ENCODE results near the gene MOK.
"Not testable (repeated sequence)": the region's sequence is repeated elsewhere in the genome, so short reads cannot be mapped to it uniquely, and the experiment has no call there.

The MOK gene

GRCh38 chr14:102255401-102256190, 49.4 kb downstream of the MOK start:
- no peak for DNase-seq (ENCODE audit: low read depth)
- H3K4me3 ChIP-seq (ENCODE audit: low read depth, low read length) = no peak overlapping the region

GRCh38 chr14:102252834-102253801, 51.8 kb downstream of the MOK start:
- no peak for DNase-seq (ENCODE audit: low read depth)
- no peak overlapping the region for H3K4me3 ChIP-seq (ENCODE audit: low read depth, low read length)

- no peak overlapping the region for H3K4me3 ChIP-seq (ENCODE audit: low read depth, low read length)
- no peak for DNase-seq (ENCODE audit: low read depth)
These were observed 53.8 kb downstream of the MOK start for GRCh38 chr14:102251161-102251560.

GRCh38 chr14:102250636-102251035, 54.3 kb downstream of the MOK start:
- no peak for DNase-seq (ENCODE audit: low read depth)
- H3K4me3 ChIP-seq (ENCODE audit: low read depth, low read length) = no peak overlapping the region

- DNase-seq (ENCODE audit: low read depth) = no peak
These were observed 55.0 kb downstream of the MOK start for GRCh38 chr14:102249981-102250380.

DNA sequence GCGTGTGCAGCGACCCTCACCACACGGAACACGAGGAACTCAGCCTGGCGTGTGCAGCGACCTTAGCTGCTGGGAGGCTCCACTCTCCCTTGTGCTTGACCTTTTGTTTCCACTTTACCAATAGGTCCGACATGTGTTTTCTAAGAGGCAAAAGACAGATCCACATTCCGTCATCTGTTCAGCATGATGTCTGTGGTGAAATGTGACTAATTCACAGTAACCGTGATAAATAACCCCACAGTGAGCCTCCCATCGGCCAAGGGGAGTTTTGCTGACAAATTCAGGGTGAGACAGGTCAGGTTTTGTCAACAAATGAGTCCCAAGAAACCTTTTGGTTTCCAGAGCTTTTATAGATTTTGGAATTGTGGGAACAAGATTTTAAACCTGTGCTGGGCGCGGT, 55.9 kb downstream of the MOK start:
- DNase-seq (ENCODE audit: low read depth) = peak; percentile 54
- H3K4me3 ChIP-seq (ENCODE audit: low read depth, low read length) = no peak overlapping the region

More at GRCh38 chr14:102249981-102250380, 55.0 kb downstream of the MOK start:
- no peak overlapping the region for H3K4me3 ChIP-seq (ENCODE audit: low read depth, low read length)

GRCh38 chr14:102248121-102248520, 56.8 kb downstream of the MOK start:
- no peak for DNase-seq (ENCODE audit: low read depth)
- H3K4me3 ChIP-seq (ENCODE audit: low read depth, low read length) = no peak overlapping the region

DNA sequence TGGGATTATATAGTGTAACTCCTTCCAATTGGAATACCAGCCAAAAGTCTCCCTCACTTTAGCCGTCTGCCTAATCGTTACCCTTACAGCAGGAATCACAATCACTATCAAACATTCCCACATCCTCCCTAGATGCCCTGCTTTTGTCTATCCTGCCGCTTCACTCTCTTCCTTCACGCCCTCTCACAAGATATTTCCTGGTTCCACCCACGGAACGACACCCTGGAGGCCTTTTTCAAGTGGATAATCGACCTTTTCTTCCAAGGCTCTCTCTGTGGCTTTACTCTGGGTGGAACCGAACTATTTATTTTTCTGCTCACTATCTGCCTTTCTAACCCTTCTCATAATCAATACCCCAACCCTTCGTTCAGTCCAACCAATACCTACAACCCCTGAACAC, 58.9 kb downstream of the MOK start:
- H3K4me3 ChIP-seq (ENCODE audit: low read depth, low read length) = no peak overlapping the region
- DNase-seq (ENCODE audit: low read depth) = no peak

DNA sequence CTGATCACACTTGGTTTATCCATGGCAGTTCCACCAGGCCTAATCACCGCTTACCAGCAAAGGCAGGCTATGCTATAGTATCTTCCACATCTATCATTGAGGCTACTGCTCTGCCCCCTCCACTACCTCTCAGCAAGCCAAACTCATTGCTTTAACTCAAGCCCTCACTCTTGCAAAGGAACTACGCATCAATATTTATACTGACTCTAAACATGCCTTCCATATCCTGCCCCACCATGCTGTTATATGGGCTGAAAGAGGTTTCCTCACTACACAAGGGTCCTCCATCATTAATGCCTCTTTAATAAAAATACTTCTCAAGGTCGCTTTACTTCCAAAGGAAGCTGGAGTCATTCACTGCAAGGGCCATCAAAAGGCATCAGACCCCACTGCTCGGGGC, 61.2 kb downstream of the MOK start:
- H3K4me3 ChIP-seq (ENCODE audit: low read depth, low read length); DNase-seq (ENCODE audit: low read depth): not testable (repeated sequence)

DNA sequence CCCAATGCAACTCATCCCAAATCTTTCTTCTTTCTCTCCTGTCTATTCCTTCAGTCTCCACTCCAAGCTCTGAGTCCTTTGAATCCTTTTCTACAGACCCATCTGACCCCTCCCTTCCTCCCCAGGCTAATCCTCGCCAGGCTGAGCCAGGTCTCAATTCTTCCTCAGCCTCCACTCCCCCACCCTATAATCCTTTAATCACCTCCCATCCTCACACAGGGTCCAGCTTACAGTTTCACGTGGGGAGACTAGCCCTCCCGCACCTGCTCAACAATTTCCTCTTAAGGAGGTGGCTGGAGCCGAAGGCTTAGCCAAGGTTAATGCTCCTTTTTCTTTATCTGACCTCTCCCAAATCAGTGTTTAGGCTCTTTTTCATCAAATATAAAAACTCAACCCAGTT, 63.8 kb downstream of the MOK start:
- H3K4me3 ChIP-seq (ENCODE audit: low read depth, low read length) = no peak overlapping the region
- no peak for DNase-seq (ENCODE audit: low read depth)

DNA sequence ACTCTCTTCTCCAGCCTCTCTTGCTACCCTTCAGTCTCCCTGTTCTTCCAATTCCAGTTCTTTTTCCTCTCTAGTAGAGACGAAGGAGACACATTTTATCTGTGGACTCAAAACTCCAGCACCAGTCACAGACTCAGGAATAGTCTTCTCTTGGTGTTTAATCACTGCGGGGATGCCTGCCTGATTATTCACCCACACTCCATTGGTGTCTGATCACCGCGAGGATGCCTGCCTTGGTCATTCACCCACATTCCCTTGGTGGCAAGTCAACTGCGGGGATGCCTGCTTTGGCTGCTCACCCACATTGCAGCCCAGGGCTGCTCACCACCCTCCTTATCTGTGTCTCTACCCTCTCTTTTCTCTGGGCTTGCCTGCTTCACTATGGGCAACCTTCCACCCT, 64.5 kb downstream of the MOK start:
- not testable (repeated sequence) for DNase-seq (ENCODE audit: low read depth); H3K4me3 ChIP-seq (ENCODE audit: low read depth, low read length)

DNA sequence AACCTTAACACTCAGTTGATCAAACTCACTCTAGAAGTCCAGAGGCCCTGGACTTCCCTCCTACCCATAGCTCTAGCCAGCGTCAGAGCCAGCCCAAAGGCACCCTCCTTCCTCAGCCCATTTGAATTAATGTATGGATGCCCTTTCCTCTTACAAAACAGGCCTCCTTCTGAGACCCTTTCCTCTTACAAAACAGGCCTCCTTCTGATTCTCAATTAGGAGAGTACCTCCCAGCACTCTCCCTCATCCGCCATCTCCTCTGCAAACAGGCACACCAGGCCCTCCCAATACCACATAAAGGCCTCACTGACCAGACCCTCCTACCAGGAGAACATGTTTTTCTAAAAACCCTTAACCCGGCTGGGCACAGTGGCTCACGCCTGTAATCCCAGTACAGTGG, 65.7 kb downstream of the MOK start:
- H3K4me3 ChIP-seq (ENCODE audit: low read depth, low read length) = no peak overlapping the region
- DNase-seq (ENCODE audit: low read depth) = no peak

- DNase-seq (ENCODE audit: low read depth) = no peak
- no peak overlapping the region for H3K4me3 ChIP-seq (ENCODE audit: low read depth, low read length)
These were observed 66.2 kb downstream of the MOK start for GRCh38 chr14:102238766-102239165.

- no peak for DNase-seq (ENCODE audit: low read depth)
- H3K4me3 ChIP-seq (ENCODE audit: low read depth, low read length) = no peak overlapping the region
These were observed 66.8 kb downstream of the MOK start for GRCh38 chr14:102238131-102238530.

GRCh38 chr14:102236026-102236425, 68.9 kb downstream of the MOK start:
- no peak for DNase-seq (ENCODE audit: low read depth)
- no peak overlapping the region for H3K4me3 ChIP-seq (ENCODE audit: low read depth, low read length)

DNA sequence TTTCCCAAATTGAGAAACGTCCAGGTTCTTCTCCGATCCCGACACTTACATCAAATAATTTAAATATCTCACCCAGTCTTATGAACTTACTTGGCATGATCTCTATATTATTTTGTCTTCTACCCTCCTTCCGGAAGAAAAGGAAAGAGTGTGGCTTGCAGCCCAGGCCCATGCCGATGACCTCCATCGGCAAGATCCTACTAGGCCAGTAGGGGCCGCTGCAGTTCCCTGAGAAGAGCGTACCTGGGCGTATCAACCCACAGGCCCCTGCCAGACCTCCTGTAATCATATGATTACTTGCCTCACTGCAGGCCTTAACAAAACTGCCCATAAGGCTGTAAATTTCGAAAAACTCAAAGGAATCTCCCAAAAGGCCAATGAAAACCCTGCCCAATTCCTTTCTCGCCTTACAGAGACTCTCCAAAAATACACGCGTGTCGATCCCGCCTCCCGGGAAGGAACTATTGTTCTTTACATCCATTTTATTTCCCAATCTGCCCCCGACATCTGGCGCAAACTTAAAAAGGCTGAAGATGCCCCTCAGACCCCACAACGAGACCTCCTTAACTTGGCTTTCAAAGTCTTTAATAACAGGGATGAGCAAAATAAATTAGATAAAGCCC, 69.6 kb downstream of the MOK start:
- H3K4me3 ChIP-seq (ENCODE audit: low read depth, low read length) = peak overlapping the region; percentile 36
- peak; percentile 74 for DNase-seq (ENCODE audit: low read depth)

- peak overlapping the region; percentile 36 for H3K4me3 ChIP-seq (ENCODE audit: low read depth, low read length)
- no peak for DNase-seq (ENCODE audit: low read depth)
These were observed 70.4 kb downstream of the MOK start for GRCh38 chr14:102234331-102235264.

DNA sequence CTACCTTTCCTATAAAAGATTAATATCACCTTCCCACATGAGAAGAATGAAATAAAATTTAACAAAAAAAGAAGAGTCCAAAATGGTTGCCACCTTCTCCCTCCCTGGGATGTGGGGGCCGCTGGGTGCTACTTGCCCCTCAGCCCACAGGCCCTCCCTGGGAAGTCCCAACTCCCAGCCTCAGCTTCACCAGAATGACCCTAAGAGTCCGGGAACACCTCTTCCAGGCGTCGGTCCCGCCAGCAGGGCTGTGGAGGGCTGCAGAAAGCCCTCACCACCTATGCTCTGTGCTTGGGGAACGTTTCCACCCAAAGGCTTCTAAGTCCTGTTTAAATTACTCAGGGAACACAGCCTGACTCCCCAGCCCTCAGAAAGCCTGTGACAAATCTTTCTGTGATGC, 71.9 kb downstream of the MOK start:
- no peak overlapping the region for H3K4me3 ChIP-seq (ENCODE audit: low read depth, low read length)
- no peak for DNase-seq (ENCODE audit: low read depth)

GRCh38 chr14:102232348-102232625, 72.7 kb downstream of the MOK start:
- DNase-seq (ENCODE audit: low read depth) = no peak
- H3K4me3 ChIP-seq (ENCODE audit: low read depth, low read length) = no peak overlapping the region
